Measurements from ENCODE around the gene SND1. TPM values are rescaled to one million over a fixed set of nuclear protein-coding genes. Genes with fewer than 3 reads are reported as not detected.
"Not testable (repeated sequence)": the region's sequence is repeated elsewhere in the genome, so short reads cannot be mapped to it uniquely, and the experiment has no call there.

Gene SND1
- total RNA-seq, 1 experiment from 2014 or later, result 218 TPM

DNA sequence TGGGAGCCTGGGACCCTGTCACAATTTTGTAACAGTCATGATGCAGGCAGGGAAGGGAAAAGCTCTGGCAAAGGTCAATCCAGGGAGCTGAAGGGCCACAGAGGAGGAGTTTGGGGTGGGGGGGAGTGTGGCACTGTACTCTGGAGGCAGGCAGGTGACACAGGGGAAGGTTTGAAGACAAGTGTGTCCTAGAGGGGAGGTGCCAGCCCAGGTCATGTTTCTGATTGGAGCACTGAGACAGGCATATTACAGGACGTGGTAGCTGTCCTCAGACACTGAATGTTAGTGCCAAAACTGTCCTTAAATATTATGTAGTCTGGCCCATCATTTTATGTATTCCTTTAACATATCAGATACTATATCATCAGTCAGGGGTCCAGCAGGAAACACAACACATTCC lies 454.8 kb downstream of the SND1 start:
- Histone ChIP-seq H3K79me1 (ENCODE audit: insufficient read depth, low read depth, low read length, poor library complexity, severe bottlenecking) (no peaks in the 10 kb centered on the region), H3T11ph (ENCODE audit: low read length) (no peak overlapping the region), H2AFZ (ENCODE audit: low read length) (no peak overlapping the region), H2BK20ac (ENCODE audit: low read depth, low read length, poor library complexity, severe bottlenecking) (no peak overlapping the region), H4K91ac (ENCODE audit: insufficient read length, low read depth, low read length) (no peak overlapping the region), H2BK12ac (ENCODE audit: insufficient read length, low read depth, low read length) (no peak overlapping the region), H3K27me3 (ENCODE audit: insufficient read depth, low read length) (peaks cover 14% of the 10 kb centered on the region; the same call in 1 of the 2 replicates), H3K18ac (ENCODE audit: insufficient read length, low read depth, low read length) (no peak overlapping the region), H2BK15ac (ENCODE audit: low read depth, low read length) (no peak overlapping the region), H3K4ac (ENCODE audit: low read depth, low read length) (no peak overlapping the region), H2BK5ac (ENCODE audit: insufficient read length, low read length) (no peak overlapping the region), H3K9ac (ENCODE audit: extremely low read depth, insufficient read length, low read length) (no peak overlapping the region), H3K4me2 (ENCODE audit: insufficient read depth, insufficient read length, low read length) (no peak overlapping the region), H4K5ac (ENCODE audit: insufficient read length, low read depth, low read length) (no peak overlapping the region), H3K23ac (ENCODE audit: insufficient read length, low read depth, low read length) (no peak overlapping the region), H4K20me1 (ENCODE audit: control insufficient read depth, insufficient read depth, insufficient read length) (no peaks in the 10 kb centered on the region), H3K23me2 (ENCODE audit: insufficient read length, low read depth, low read length, poor library complexity, severe bottlenecking) (peaks cover 11% of the 10 kb centered on the region), H2BK120ac (ENCODE audit: low read depth, low read length, poor library complexity, severe bottlenecking) (no peak overlapping the region), H3K14ac (ENCODE audit: insufficient read depth, low read length) (no peak overlapping the region), H4K8ac (replicated peaks; ENCODE audit: insufficient read length, low read depth, low read length) (no peak overlapping the region), H3K79me2 (ENCODE audit: insufficient read depth, low read length) (no peaks in the 10 kb centered on the region), H2AK5ac (ENCODE audit: insufficient read length, low read length) (no peak overlapping the region), H3K27ac (ENCODE audit: insufficient read length, low read depth, low read length) (no peak overlapping the region), H3K4me1 (ENCODE audit: insufficient read depth, low read length) (peaks cover 2% of the 10 kb centered on the region; the same call in 1 of the 2 replicates), H3K9me3 (ENCODE audit: control insufficient read depth, low read depth, low read length) (no peaks in the 10 kb centered on the region), H3K56ac (ENCODE audit: insufficient read length, low read depth, low read length) (no peak overlapping the region)
- DNase-seq, result no peak
- H3K27ac Mint-ChIP-seq, result no peak overlapping the region
- no CpG with 5 or more reads among the region's 1 CpG for WGBS (ENCODE audit: extremely low coverage, insufficient read length, low lambda C conversion rate)
- H3K36me3 Mint-ChIP-seq (ENCODE audit: insufficient read depth in 1 of 3, low read depth in 3 of 3), result peaks cover 0 to 2% (median 0%) of the 10 kb centered on the region in 3 experiments; a peak in 1 of 7 replicates
- no peak for TF ChIP-seq CTCF (conservative IDR thresholded peaks at IDR 0.05)
- H3K4me1 Mint-ChIP-seq, result peaks cover 5 to 6% of the 10 kb centered on the region in 2 experiments
- H3K9me3 Mint-ChIP-seq, result no peaks in the 10 kb centered on the region; a peak in 2 of 5 replicates
- peaks cover 84% of the 10 kb centered on the region for H3K27me3 Mint-ChIP-seq (ENCODE audit: low read depth)
- no peak overlapping the region for H3K4me3 Mint-ChIP-seq

DNA sequence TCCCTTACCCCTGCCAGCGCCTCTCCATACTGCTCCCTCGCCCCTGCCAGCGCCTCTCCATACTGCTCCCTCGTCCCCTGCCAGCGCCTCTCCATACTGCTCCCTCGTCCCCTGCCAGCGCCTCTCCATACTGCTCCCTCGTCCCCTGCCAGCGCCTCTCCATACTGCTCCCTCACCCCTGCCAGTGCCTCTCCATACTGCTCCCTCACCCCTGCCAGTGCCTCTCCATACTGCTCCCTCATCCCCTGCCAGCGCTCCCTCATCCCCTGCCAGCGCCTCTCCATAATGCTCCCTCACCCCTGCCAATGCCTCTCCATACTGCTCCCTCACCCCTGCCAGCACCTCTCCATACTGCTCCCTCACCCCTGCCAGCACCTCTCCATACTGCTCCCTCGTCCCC lies 455.5 kb downstream of the SND1 start:
- H3K4me3 Mint-ChIP-seq; H2AFZ ChIP-seq (ENCODE audit: low read length); H3T11ph ChIP-seq (ENCODE audit: low read length); H3K4me2 ChIP-seq (ENCODE audit: insufficient read depth, insufficient read length, low read length); H3K27ac ChIP-seq (ENCODE audit: insufficient read length, low read depth, low read length); DNase-seq; H3K9ac ChIP-seq (ENCODE audit: extremely low read depth, insufficient read length, low read length); H3K4ac ChIP-seq (ENCODE audit: low read depth, low read length); H3K56ac ChIP-seq (ENCODE audit: insufficient read length, low read depth, low read length); H3K9me3 ChIP-seq (ENCODE audit: control insufficient read depth, low read depth, low read length); H3K4me1 ChIP-seq (ENCODE audit: insufficient read depth, low read length); H3K4me1 Mint-ChIP-seq; H3K79me1 ChIP-seq (ENCODE audit: insufficient read depth, low read depth, low read length, poor library complexity, severe bottlenecking); H3K23ac ChIP-seq (ENCODE audit: insufficient read length, low read depth, low read length); H3K9me3 Mint-ChIP-seq; H3K18ac ChIP-seq (ENCODE audit: insufficient read length, low read depth, low read length); H3K14ac ChIP-seq (ENCODE audit: insufficient read depth, low read length); H2BK15ac ChIP-seq (ENCODE audit: low read depth, low read length); H2BK5ac ChIP-seq (ENCODE audit: insufficient read length, low read length); H4K8ac ChIP-seq (replicated peaks; ENCODE audit: insufficient read length, low read depth, low read length); H3K79me2 ChIP-seq (ENCODE audit: insufficient read depth, low read length); H2BK120ac ChIP-seq (ENCODE audit: low read depth, low read length, poor library complexity, severe bottlenecking); H3K27ac Mint-ChIP-seq; H2BK20ac ChIP-seq (ENCODE audit: low read depth, low read length, poor library complexity, severe bottlenecking); H2AK5ac ChIP-seq (ENCODE audit: insufficient read length, low read length); H3K36me3 Mint-ChIP-seq (ENCODE audit: insufficient read depth in 1 of 3, low read depth in 3 of 3); H4K20me1 ChIP-seq (ENCODE audit: control insufficient read depth, insufficient read depth, insufficient read length); H2BK12ac ChIP-seq (ENCODE audit: insufficient read length, low read depth, low read length); H4K5ac ChIP-seq (ENCODE audit: insufficient read length, low read depth, low read length); H4K91ac ChIP-seq (ENCODE audit: insufficient read length, low read depth, low read length): not testable (repeated sequence)
- no CpG with 5 or more reads among the region's 12 CpGs for WGBS (ENCODE audit: extremely low coverage, insufficient read length, low lambda C conversion rate)
- Histone ChIP-seq H3K27me3 (ENCODE audit: insufficient read depth, low read length) (peaks cover 12% of the 10 kb centered on the region; the same call in 1 of the 2 replicates), H3K23me2 (ENCODE audit: insufficient read length, low read depth, low read length, poor library complexity, severe bottlenecking) (peaks cover 11% of the 10 kb centered on the region)
- H3K27me3 Mint-ChIP-seq (ENCODE audit: low read depth), result peaks cover 83% of the 10 kb centered on the region

All from H9 (cell line).